ENCODE data around the gene SUGCT.

DNA sequence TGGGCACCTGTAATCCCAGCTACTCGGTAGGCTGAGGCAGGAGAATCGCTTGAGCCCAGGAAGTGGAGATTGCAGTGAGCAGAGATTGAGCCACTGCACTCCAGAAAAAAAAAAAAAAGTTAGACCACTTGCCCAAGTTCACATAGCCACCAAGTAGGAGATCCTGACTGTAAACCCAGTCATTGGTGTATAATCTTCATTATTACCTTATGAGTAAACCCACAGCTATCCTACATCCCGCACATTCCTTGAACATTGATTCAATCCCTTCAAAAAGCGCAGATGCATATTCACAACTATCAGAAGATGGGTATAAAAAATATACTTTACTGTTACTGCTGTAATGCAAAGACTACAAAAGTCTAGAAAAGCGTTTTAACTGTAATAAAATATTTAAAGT, 512.9 kb downstream of the SUGCT start:
- TF ChIP-seq CREB1 (IDR thresholded peaks at IDR 0.05; ENCODE audit: low read depth) = no peak
- TF ChIP-seq MAX (IDR thresholded peaks at IDR 0.05) = no peak
- TF ChIP-seq EP300 (IDR thresholded peaks at IDR 0.05; ENCODE audit: borderline replicate concordance) = no peak
- TF ChIP-seq ZBTB7A (IDR thresholded peaks at IDR 0.05; ENCODE audit: low read depth) = no peak
- TF ChIP-seq CEBPB (IDR thresholded peaks at IDR 0.05) = no peak
- TF ChIP-seq TCF12 (IDR thresholded peaks at IDR 0.05; ENCODE audit: low read depth) = no peak
- no peak for TF ChIP-seq USF1 (IDR thresholded peaks at IDR 0.05)
- no peak for TF ChIP-seq RAD21 (IDR thresholded peaks at IDR 0.05; ENCODE audit: low read depth)
- TF ChIP-seq FOXM1 (IDR thresholded peaks at IDR 0.05; ENCODE audit: borderline replicate concordance, low read depth) = no peak
- no peak for TF ChIP-seq NFIC (IDR thresholded peaks at IDR 0.05)
- TF ChIP-seq, protein P1, sequence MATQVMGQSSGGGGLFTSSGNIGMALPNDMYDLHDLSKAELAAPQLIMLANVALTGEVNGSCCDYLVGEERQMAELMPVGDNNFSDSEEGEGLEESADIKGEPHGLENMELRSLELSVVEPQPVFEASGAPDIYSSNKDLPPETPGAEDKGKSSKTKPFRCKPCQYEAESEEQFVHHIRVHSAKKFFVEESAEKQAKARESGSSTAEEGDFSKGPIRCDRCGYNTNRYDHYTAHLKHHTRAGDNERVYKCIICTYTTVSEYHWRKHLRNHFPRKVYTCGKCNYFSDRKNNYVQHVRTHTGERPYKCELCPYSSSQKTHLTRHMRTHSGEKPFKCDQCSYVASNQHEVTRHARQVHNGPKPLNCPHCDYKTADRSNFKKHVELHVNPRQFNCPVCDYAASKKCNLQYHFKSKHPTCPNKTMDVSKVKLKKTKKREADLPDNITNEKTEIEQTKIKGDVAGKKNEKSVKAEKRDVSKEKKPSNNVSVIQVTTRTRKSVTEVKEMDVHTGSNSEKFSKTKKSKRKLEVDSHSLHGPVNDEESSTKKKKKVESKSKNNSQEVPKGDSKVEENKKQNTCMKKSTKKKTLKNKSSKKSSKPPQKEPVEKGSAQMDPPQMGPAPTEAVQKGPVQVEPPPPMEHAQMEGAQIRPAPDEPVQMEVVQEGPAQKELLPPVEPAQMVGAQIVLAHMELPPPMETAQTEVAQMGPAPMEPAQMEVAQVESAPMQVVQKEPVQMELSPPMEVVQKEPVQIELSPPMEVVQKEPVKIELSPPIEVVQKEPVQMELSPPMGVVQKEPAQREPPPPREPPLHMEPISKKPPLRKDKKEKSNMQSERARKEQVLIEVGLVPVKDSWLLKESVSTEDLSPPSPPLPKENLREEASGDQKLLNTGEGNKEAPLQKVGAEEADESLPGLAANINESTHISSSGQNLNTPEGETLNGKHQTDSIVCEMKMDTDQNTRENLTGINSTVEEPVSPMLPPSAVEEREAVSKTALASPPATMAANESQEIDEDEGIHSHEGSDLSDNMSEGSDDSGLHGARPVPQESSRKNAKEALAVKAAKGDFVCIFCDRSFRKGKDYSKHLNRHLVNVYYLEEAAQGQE (IDR thresholded peaks at IDR 0.05; ENCODE audit: low read depth) = no peak
- no peak for TF ChIP-seq TEAD4 (IDR thresholded peaks at IDR 0.05)
- TF ChIP-seq TAF1 (IDR thresholded peaks at IDR 0.05; ENCODE audit: low read depth) = no peak

Measured in Ishikawa (cell line).